ENCODE data around the gene FOSL1.

FOSL1 gene

GRCh38 chr11:65862191-65862735 is 37.9 kb downstream of the FOSL1 start:
- H3K27ac ChIP-seq = no peak overlapping the region
- no peak overlapping the region for H3K9ac ChIP-seq
- H3K4me3 ChIP-seq (ENCODE audit: low read depth, low read length) = no peak overlapping the region
- peaks cover 2% of the 10 kb centered on the region for H3K79me2 ChIP-seq
- H3K27me3 ChIP-seq (ENCODE audit: control insufficient read depth, insufficient read depth, low read length) = no peaks in the 10 kb centered on the region
- H2AFZ ChIP-seq = no peak overlapping the region
- H3K4me2 ChIP-seq (ENCODE audit: low read length) = no peak overlapping the region
- no peaks in the 10 kb centered on the region for H3K9me3 ChIP-seq (ENCODE audit: control insufficient read depth, low read length)
- H3K36me3 ChIP-seq (ENCODE audit: control insufficient read depth, insufficient read depth, low read length) = no peaks in the 10 kb centered on the region
- no peak for TF ChIP-seq CTCF (IDR thresholded peaks at IDR 0.05)
- peaks cover 5% of the 10 kb centered on the region for H3K4me1 ChIP-seq

- H3K36me3 ChIP-seq (ENCODE audit: control insufficient read depth, insufficient read depth, low read length) = no peaks in the 10 kb centered on the region
- H3K4me2 ChIP-seq (ENCODE audit: low read length) = peak overlapping the region; percentile 97
- H3K9ac ChIP-seq = no peak overlapping the region
- H3K4me3 ChIP-seq (ENCODE audit: low read depth, low read length) = peak overlapping the region; percentile 90
- no peak for TF ChIP-seq CTCF (IDR thresholded peaks at IDR 0.05)
- H3K27me3 ChIP-seq (ENCODE audit: control insufficient read depth, insufficient read depth, low read length) = no peaks in the 10 kb centered on the region
- no peak overlapping the region for H3K27ac ChIP-seq
- no peak overlapping the region for H2AFZ ChIP-seq
- peaks cover 5% of the 10 kb centered on the region for H3K4me1 ChIP-seq
- no peaks in the 10 kb centered on the region for H3K9me3 ChIP-seq (ENCODE audit: control insufficient read depth, low read length)
- H3K79me2 ChIP-seq = peaks cover 4% of the 10 kb centered on the region
Measured at GRCh38 chr11:65861533-65862183, 38.5 kb downstream of the FOSL1 start.

GRCh38 chr11:65861165-65861505 is 39.1 kb downstream of the FOSL1 start:
- H3K27ac ChIP-seq = peak overlapping the region; percentile 100
- TF ChIP-seq CTCF (IDR thresholded peaks at IDR 0.05) = no peak
- H3K9ac ChIP-seq = peak overlapping the region; percentile 84
- H2AFZ ChIP-seq = peak overlapping the region; percentile 80
- no peaks in the 10 kb centered on the region for H3K36me3 ChIP-seq (ENCODE audit: control insufficient read depth, insufficient read depth, low read length)
- no peaks in the 10 kb centered on the region for H3K9me3 ChIP-seq (ENCODE audit: control insufficient read depth, low read length)
- peak overlapping the region; percentile 90 for H3K4me3 ChIP-seq (ENCODE audit: low read depth, low read length)
- peaks cover 5% of the 10 kb centered on the region for H3K79me2 ChIP-seq
- H3K27me3 ChIP-seq (ENCODE audit: control insufficient read depth, insufficient read depth, low read length) = no peaks in the 10 kb centered on the region
- peaks cover 9% of the 10 kb centered on the region for H3K4me1 ChIP-seq
- peak overlapping the region; percentile 97 for H3K4me2 ChIP-seq (ENCODE audit: low read length)

GRCh38 chr11:65860278-65861164 is 39.7 kb downstream of the FOSL1 start, which contains the start of gene MUS81:
Gene MUS81, plus strand, starts transcription at chr11:65860433. Its CDS starts 321 bp downstream, at chr11:65860754.
- peak; percentile 76 for TF ChIP-seq CTCF (IDR thresholded peaks at IDR 0.05)
- Histone ChIP-seq H3K27ac (peak within 1 kb of the TSS; percentile 100), H3K4me2 (ENCODE audit: low read length) (peak within 1 kb of the TSS; percentile 97), H3K4me1 (peaks cover 11% of the 10 kb centered on the region), H3K36me3 (ENCODE audit: control insufficient read depth, insufficient read depth, low read length) (no peaks in the 10 kb centered on the region), H2AFZ (peak within 1 kb of the TSS; percentile 80), H3K4me3 (ENCODE audit: low read depth, low read length) (peak within 1 kb of the TSS; percentile 90), H3K27me3 (ENCODE audit: control insufficient read depth, insufficient read depth, low read length) (no peaks in the 10 kb centered on the region), H3K79me2 (peaks cover 5% of the 10 kb centered on the region), H3K9ac (peak within 1 kb of the TSS; percentile 84), H3K9me3 (ENCODE audit: control insufficient read depth, low read length) (no peaks in the 10 kb centered on the region)
